Neural cell (in vitro differentiated cells): ENCODE results near the gene COG5.

Source experiments
- CTCF ChIP-seq: fragments of 450-650 bp; IDR thresholded peaks from 2 replicates; pipeline ENCODE4 v1.5.1; 2014; ENCODE audit warnings: antibody characterized with exemption, mild to moderate bottlenecking, moderate library complexity; ENCODE audit not compliant: poor library complexity, severe bottlenecking
- EP300 ChIP-seq: fragments of 450-650 bp; conservative IDR thresholded peaks from 2 replicates; pipeline ENCODE4 v1.6.1; 2014; ENCODE audit warnings: antibody characterized with exemption, mild to moderate bottlenecking, moderate library complexity; ENCODE audit not compliant: poor library complexity, severe bottlenecking
- EZH2 ChIP-seq: fragments of 200-600, 300-800 bp; shearing (Covaris generic), sonication (generic); IDR thresholded peaks from 2 replicates; pipeline ENCODE4 v1.6.1; 2014; ENCODE audit warnings: antibody characterized with exemption, low read length, borderline replicate concordance, mild to moderate bottlenecking; ENCODE audit not compliant: insufficient read depth, poor library complexity, severe bottlenecking
- MXI1 ChIP-seq: fragments of 450-650 bp; conservative IDR thresholded peaks from 2 replicates; pipeline ENCODE4 v1.6.1; 2014; ENCODE audit warnings: antibody characterized with exemption, mild to moderate bottlenecking; ENCODE audit not compliant: poor library complexity, severe bottlenecking
- POLR2AphosphoS5 ChIP-seq: IDR thresholded peaks from 2 replicates; pipeline ENCODE4 v1.6.1; 2012
- RAD21 ChIP-seq: fragments of 450-650 bp; conservative IDR thresholded peaks from 2 replicates; pipeline ENCODE4 v1.6.1; 2014; ENCODE audit warnings: antibody characterized with exemption, mild to moderate bottlenecking, moderate library complexity

GRCh38 chr7:107486041-107486440, 77.7 kb downstream of the COG5 start:
- TF ChIP-seq CTCF (no peak), EZH2 (no peak), RAD21 (no peak), MXI1 (no peak), POLR2AphosphoS5 (no peak), EP300 (no peak)
